ENCODE results near the gene CNST.
"Not testable (repeated sequence)": the region's sequence is repeated elsewhere in the genome, so short reads cannot be mapped to it uniquely, and the experiment has no call there.

The CNST gene

DNA sequence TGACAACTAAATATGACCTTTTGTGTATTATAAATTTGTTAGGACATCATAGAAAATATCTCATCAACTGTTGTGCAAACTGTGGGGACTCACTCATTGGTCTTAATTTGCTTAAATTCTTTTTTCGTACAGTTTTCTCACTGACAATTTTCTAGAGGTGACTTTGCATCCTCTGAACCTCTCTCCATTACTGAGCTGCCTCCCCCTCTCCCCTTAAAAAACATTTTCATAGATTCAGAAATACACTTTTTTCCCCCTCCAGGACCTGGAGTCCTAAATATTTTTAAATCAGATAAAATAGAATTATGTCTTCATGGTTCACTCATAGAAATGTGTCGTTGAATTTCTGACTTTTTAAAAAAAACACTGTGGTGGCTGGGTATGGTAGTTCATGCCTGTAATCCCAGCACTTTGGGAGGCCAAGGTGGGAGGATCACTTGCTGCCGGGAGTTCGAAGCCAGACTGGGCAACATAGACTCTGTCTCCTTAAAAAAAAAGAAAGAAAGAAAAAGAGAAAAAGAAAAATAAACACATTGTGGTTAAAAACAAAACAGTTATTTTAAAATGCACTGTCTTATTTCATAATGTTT, 1.5 kb downstream of the CNST start:
- peaks cover 15 to 37% of the 10 kb centered on the region in 2 donors for H3K4me1 Mint-ChIP-seq
- H3K27ac Mint-ChIP-seq, result peak overlapping the region; percentile 99
- ATAC-seq (replicated peaks) (no peak), DNase-seq (no peak)
- peak overlapping the region; percentile 98 to 99 for H3K4me3 Mint-ChIP-seq
- H3K36me3 Mint-ChIP-seq, result peaks cover 11 to 24% of the 10 kb centered on the region in 2 donors
- no peaks in the 10 kb centered on the region for H3K9me3 Mint-ChIP-seq
- H3K27me3 Mint-ChIP-seq, result no peaks in the 10 kb centered on the region

DNA sequence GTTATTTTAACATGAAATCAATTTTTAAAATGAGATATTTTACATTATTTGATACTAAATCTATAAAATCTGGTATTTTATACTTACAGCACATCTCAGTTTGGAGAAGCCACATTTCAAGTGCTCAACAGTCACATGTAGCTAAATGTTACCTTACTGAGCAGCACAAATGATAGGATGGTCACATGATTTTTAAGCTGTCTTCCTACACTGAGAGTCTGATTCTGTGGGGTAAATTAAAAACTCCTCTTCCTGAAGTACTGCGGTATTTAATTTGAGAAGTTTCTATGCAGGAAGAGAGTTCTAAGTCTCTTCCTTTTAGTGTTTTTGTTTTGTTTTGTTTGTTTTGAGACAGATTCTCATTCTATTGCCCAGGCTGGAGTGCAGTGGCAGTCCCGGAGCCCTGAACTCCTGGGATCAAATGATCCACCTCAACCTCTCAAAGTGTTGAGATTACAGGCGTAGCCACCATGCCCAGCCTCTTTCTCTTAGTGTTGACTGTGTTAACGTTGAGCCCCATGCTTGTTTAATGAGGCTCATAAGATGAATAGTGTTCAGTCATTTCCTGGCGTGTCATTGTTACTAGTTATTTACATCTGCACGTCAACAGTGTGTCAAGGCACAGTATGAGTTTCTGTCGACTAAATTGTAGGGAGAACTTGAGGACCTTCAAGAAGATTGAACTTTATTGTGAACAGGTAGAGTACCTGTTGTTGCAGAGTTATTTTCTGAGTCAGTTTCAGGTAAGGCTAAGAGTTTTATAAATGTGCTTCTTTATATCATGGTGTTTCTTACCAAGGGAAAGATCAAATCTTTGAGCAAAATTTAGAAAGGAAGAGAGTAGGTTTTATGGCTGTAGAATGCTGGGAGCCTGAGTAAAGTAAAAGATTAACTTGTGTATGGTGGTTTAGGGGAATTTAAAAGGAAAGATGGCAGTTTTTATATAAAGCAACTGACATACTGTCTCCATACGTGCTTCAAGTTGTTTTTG, 3.3 kb downstream of the CNST start:
- Mint-ChIP-seq H3K4me1 (peaks cover 16 to 43% of the 10 kb centered on the region in 2 donors), H3K9me3 (no peaks in the 10 kb centered on the region), H3K27ac (peak overlapping the region; percentile 84), H3K36me3 (peaks cover 8 to 24% of the 10 kb centered on the region in 2 donors), H3K4me3 (peak overlapping the region; percentile 51 to 63), H3K27me3 (no peaks in the 10 kb centered on the region)
- DNase-seq, result no peak
- ATAC-seq (replicated peaks), result no peak

DNA sequence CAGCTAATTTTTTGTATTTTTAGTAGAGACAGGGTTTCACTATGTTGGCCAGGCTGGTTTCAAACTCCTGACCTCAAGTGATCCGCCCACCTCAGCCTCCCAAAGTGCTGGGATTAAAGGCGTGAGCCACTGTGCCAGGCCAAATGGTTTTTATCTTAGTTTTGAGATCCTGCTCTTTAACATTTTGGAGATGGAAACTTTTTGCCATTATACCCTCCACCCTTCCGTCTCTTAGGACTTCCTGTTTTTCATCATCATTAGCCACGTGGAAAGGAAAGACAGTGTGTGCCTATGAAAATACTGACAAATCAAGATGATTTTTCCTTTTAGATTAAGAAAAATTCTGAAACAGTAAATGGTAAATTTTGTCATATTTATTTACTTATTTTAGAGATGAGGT, 5.1 kb downstream of the CNST start:
- H3K36me3 Mint-ChIP-seq, result peaks cover 12 to 22% of the 10 kb centered on the region in 2 donors
- not testable (repeated sequence) for H3K9me3 Mint-ChIP-seq; H3K27me3 Mint-ChIP-seq; H3K4me3 Mint-ChIP-seq; ATAC-seq (replicated peaks); DNase-seq
- H3K4me1 Mint-ChIP-seq, result peaks cover 18 to 41% of the 10 kb centered on the region in 2 donors
- H3K27ac Mint-ChIP-seq, result peak overlapping the region; percentile 91

DNA sequence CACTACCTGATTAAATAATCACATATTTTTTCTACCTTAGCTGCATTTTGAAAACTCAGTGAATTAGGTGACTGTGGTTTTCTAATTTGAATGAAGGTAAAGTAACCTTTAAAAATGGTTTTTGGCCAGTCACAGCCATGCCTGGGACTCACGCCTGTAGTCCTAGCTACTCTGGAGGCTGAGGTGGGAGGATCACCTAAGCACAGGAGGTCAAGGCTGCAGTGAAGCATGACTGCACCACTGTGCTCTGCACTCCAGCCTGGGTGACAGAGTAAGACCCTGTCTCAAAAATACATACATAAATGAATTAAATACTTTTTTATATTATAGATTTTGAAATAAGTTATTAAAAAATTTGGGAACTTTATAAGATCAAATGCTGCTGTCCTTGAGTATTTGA, 5.7 kb downstream of the CNST start:
- Mint-ChIP-seq H3K27me3 (no peaks in the 10 kb centered on the region), H3K9me3 (no peaks in the 10 kb centered on the region), H3K4me1 (peaks cover 19 to 46% of the 10 kb centered on the region in 2 donors), H3K27ac (peak overlapping the region; percentile 31), H3K36me3 (peaks cover 10 to 22% of the 10 kb centered on the region in 2 donors), H3K4me3 (no peak overlapping the region)
- DNase-seq, result no peak
- ATAC-seq (replicated peaks), result no peak

DNA sequence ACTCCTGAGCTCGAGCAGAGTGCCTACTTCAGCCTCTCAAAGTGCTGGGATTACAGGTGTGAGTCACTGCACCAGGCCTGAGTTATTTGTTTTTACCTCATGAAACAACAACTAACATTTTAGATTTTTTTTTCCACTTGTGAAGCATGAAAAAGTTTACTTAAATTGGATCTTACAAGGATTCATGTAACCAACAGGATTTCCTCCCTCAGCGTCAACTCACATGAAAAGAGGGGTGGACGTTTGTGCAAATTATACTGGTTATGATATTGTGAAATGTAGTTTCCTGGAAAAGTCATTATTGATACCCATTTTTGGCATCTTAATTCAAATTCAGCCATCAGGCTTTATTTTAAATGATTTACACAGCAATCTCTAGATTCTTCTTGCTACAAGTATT, 6.5 kb downstream of the CNST start:
- H3K27me3 Mint-ChIP-seq, result no peaks in the 10 kb centered on the region
- no peak for DNase-seq
- H3K9me3 Mint-ChIP-seq, result no peaks in the 10 kb centered on the region
- no peak for ATAC-seq (replicated peaks)
- H3K4me3 Mint-ChIP-seq, result peak overlapping the region in 1 of 2 donors; percentile 39
- H3K27ac Mint-ChIP-seq, result peak overlapping the region; percentile 14
- H3K4me1 Mint-ChIP-seq, result peaks cover 25 to 50% of the 10 kb centered on the region in 2 donors
- peaks cover 11 to 27% of the 10 kb centered on the region in 2 donors for H3K36me3 Mint-ChIP-seq

DNA sequence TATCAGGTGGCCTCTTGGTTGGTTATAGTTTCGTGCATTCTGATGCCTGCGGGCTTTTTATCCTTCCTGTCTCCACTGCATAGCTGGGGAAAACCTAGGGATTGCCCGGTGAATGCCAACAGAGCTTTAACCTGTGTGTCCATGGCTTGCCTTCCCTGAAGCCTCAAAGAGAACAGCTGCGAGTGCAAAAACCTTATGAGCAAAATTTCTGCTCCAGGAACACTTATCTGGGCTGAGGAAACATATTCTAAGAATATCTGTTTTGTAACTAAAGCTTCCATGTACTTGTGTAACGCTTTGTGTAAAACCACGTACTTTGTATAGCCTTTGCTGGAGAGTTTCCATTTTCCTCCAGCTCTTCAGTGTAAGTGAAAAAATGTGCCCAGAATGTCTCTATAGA, 7.2 kb downstream of the CNST start:
- Mint-ChIP-seq H3K4me1 (peaks cover 26 to 53% of the 10 kb centered on the region in 2 donors), H3K36me3 (peaks cover 11 to 31% of the 10 kb centered on the region in 2 donors), H3K4me3 (peak overlapping the region in 1 of 2 donors; percentile 25), H3K27ac (peak overlapping the region; percentile 42), H3K27me3 (no peaks in the 10 kb centered on the region), H3K9me3 (no peaks in the 10 kb centered on the region)
- ATAC-seq (replicated peaks), result no peak
- DNase-seq, result no peak

DNA sequence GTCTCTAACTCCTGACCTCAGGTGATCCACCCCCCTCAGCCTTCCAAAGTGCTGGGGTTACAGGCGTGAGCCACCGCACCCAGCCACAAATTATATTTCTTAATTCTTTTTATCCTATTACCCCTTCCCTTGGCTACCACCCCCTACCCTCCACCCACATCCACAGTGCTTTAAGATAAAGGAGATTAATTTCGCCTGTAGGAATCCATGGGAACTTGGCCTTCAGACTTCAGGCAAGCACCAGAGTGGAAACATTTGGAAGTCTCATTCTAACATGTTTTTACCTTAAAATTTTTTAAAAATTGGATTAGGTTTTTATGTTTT, 10.4 kb downstream of the CNST start:
- Mint-ChIP-seq H3K4me1 (peaks cover 27 to 60% of the 10 kb centered on the region in 2 donors), H3K27ac (no peak overlapping the region), H3K27me3 (no peaks in the 10 kb centered on the region), H3K36me3 (peaks cover 16 to 24% of the 10 kb centered on the region in 2 donors), H3K9me3 (no peaks in the 10 kb centered on the region), H3K4me3 (no peak overlapping the region)
- ATAC-seq (replicated peaks), result no peak
- no peak for DNase-seq

DNA sequence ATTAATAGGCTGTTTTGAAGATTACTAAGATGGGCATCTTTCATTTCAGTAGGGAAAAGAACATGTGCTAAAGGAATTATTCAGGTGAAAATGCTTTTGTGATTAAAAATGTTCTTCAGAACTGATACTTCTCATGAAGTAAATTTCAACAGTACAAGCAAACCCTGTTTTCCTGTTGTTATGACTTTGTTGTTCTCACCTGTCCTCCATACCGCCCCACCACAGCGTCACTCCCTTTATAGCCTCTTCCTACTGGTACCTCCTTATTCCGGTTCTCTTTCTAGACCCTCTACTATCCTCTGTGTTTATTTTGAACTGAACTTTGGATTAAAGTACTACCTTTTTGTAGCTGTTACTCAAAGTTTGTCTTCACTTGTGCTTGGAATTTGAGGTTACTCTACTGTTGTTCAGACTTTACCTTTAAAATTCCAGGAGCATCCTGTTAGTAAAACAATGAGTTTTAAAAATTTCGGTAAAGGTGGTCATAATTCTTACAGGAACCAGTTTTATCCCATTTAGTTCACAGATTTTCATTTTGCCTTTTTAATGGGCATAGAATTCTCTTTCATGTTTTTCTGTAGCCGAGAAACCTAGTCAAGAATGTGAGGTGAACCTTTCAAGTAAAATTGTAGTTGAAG, 10.9 kb downstream of the CNST start:
- Mint-ChIP-seq H3K27me3 (no peaks in the 10 kb centered on the region), H3K4me3 (peak overlapping the region; percentile 5 to 7), H3K27ac (peak overlapping the region; percentile 6), H3K36me3 (peaks cover 16 to 26% of the 10 kb centered on the region in 2 donors), H3K9me3 (no peaks in the 10 kb centered on the region), H3K4me1 (peaks cover 29 to 61% of the 10 kb centered on the region in 2 donors)
- DNase-seq, result no peak
- ATAC-seq (replicated peaks), result no peak

DNA sequence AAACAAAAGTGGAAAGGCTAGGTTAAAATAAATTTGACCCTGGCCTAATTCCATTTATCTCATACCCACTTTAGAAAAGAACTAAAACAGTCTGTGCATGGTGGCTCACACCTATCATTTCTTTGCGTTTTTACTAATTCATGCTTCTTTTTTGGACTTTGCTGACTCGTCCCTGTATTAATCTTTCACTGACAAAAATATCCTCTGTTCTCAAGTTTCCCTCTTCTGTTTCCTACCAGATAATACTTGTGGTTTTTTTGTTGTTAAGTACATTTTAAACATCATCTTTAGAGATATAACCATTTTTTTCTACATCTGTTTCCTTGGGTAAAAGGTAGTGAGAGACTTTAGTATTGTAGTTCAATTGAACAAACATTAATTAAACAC, 11.5 kb downstream of the CNST start:
- DNase-seq (no peak), ATAC-seq (replicated peaks) (no peak)
- H3K9me3 Mint-ChIP-seq, result no peaks in the 10 kb centered on the region
- peak overlapping the region in 1 of 2 donors; percentile 34 for H3K4me3 Mint-ChIP-seq
- H3K27ac Mint-ChIP-seq, result peak overlapping the region; percentile 66
- peaks cover 20 to 32% of the 10 kb centered on the region in 2 donors for H3K36me3 Mint-ChIP-seq
- peaks cover 31 to 66% of the 10 kb centered on the region in 2 donors for H3K4me1 Mint-ChIP-seq
- H3K27me3 Mint-ChIP-seq, result no peaks in the 10 kb centered on the region

DNA sequence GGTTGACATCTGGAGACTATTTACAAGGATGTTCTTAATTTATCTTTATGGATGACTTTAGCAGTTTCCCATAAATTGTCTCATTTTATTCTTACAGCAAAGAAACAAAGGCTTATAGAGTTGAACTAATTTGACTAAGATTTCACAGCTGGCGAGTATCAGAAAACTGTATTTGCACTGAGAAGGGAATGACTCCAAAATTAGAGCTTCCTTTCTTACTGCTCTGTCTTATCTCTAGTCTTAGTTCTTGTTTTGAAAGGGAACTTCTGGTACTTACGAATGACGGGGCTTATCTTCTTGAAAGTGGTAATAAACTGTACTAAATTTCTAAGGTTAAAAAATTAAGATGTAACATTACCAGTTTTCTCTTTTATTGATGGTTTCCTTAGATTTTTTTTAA, 13.6 kb downstream of the CNST start:
- peaks cover 39 to 70% of the 10 kb centered on the region in 2 donors for H3K4me1 Mint-ChIP-seq
- H3K27ac Mint-ChIP-seq, result peak overlapping the region; percentile 80
- H3K36me3 Mint-ChIP-seq, result peaks cover 26 to 50% of the 10 kb centered on the region in 2 donors
- DNase-seq (no peak), ATAC-seq (replicated peaks) (peak; percentile 76 to 90)
- no peak overlapping the region for H3K4me3 Mint-ChIP-seq
- H3K27me3 Mint-ChIP-seq, result no peaks in the 10 kb centered on the region
- H3K9me3 Mint-ChIP-seq, result no peaks in the 10 kb centered on the region

DNA sequence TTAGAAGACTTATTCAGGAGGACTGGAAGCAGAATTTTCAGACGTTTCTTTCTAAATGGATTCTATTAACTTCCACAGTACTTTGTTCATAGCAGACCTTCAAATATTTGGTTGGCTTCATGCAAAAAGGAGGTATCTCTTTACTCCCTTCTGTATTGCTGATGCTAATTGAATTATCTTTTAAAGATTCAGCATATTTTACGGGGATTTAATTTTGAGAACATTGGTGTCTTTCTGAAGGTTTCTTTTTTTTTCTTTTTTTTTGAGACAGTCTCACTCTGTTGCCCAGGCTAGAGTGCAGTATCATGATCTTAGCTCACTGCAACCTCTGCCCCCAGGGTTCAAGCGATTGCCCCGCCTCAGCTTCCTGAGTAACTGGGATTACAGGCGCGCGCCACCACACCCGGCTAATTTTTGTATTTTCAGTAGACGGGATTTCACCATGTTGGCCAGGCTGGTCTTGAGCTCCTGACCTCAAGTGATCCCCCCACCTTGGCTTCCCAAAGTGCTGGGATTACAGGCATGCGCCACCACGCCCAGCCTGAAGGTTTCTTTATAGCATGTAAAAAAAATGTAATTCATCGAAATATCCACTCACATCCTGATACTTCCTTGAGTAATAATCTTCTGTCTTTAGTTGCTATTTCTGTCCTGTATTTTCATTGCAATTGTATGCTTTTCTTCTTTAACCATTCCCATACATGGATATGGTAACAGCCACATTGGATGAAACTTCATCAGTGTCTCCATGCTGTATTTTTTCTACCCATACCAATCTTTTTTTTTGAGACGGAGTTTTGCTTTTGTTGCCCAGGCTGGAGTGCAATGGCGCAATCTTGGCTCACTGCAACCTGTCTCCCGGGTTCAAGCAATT, 14.5 kb downstream of the CNST start:
- ATAC-seq (replicated peaks), result no peak
- peaks cover 34 to 66% of the 10 kb centered on the region in 2 donors for H3K4me1 Mint-ChIP-seq
- no peak overlapping the region for H3K4me3 Mint-ChIP-seq
- H3K27me3 Mint-ChIP-seq, result no peaks in the 10 kb centered on the region
- H3K27ac Mint-ChIP-seq, result no peak overlapping the region
- H3K36me3 Mint-ChIP-seq, result peaks cover 22 to 44% of the 10 kb centered on the region in 2 donors
- H3K9me3 Mint-ChIP-seq, result no peaks in the 10 kb centered on the region
- no peak for DNase-seq

DNA sequence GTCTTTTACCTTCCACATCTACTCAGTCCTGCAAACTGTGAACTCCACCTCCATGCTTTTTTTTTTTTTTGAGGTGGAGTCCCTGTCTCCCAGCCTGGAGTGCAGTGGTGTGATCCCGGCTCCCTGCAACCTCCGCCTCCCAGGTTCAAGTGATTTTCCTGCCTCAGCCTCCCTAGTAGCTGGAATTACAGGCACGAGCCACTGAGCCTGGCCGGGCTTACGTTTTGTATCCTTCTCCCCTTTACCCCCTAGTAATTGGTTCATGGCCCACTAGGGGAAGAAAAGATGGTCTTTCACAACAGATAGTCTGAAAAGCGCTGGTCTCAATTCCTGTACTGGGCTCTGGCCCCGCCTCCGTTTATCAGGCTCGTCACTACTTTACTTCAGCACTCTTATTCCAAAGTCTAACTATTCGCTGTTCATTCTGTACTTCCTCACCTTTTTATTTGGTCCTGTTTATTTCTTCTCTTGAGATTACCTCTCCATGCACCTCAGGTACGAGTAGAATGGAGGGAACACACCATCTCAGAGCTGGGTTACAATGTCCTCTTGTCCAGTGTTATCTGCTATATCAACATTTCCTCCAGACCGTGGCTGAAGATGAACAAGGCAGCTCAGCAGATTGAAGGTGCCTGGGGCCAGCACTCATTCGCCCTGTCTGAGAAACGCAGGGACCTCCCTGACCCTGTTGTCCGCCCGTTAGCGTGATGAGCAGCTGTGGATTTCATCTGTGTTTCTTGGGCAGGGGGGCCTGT, 16.2 kb downstream of the CNST start:
- peaks cover 33 to 61% of the 10 kb centered on the region in 2 donors for H3K4me1 Mint-ChIP-seq
- DNase-seq (no peak), ATAC-seq (replicated peaks) (no peak)
- H3K27ac Mint-ChIP-seq, result no peak overlapping the region
- H3K36me3 Mint-ChIP-seq, result peaks cover 21 to 39% of the 10 kb centered on the region in 2 donors
- H3K27me3 Mint-ChIP-seq, result no peaks in the 10 kb centered on the region
- H3K9me3 Mint-ChIP-seq, result no peaks in the 10 kb centered on the region
- no peak overlapping the region for H3K4me3 Mint-ChIP-seq

DNA sequence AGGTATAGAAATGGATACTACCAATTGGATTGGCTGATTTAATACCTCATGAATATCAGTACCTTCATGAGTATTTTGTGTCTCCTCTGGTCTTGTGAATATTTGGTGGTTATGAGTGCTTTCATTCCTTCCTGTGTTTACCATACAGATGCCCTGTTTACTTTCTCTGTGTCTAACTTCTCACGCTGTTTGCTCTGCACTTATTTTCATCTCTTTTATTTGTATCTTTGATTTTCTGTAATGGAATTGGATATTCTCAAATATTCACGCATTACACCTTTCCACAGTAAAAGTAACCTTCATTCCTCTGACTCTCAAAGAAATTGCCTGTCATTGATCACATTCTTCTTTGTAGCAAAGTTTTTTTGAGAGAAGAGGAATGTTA, 16.8 kb downstream of the CNST start:
- no peak overlapping the region for H3K4me3 Mint-ChIP-seq
- ATAC-seq (replicated peaks) (no peak), DNase-seq (no peak)
- no peaks in the 10 kb centered on the region for H3K27me3 Mint-ChIP-seq
- peaks cover 28 to 61% of the 10 kb centered on the region in 2 donors for H3K4me1 Mint-ChIP-seq
- peaks cover 21 to 35% of the 10 kb centered on the region in 2 donors for H3K36me3 Mint-ChIP-seq
- H3K27ac Mint-ChIP-seq, result no peak overlapping the region
- no peaks in the 10 kb centered on the region for H3K9me3 Mint-ChIP-seq

Data from stimulated activated naive B cell treated with anti-CD40 and anti-IgM and Interleukin-4, amounts not matched to agents 10 μg/mL and 1 μg/mL and 100 μg/mL, for 72 hours (primary cell).